Hematopoietic multipotent progenitor cell (in vitro differentiated cells): ENCODE data around the gene DOC2B. TPM values are rescaled to one million over a fixed set of nuclear protein-coding genes. Genes with fewer than 3 reads are reported as not detected.
A peak's percentile ranks its signal among the peaks of the same experiment; 100 is the strongest.

Experiments
- DNase-seq, 3 donors: peaks; one replicate each; pipeline ENCODE4 v3.0.0-alpha.2; 2011 to 2015; ENCODE audit warnings: low read depth in 2 of 3, low spot score in 2 of 3
- total RNA-seq: library from RNA; depleted of rRNA; stranded (reverse); fragments of >200 nt; gene quantifications from one replicate; pipeline ENCODE4 v1.2.3, GENCODE V29; 2012

The DOC2B gene
- total RNA-seq, 1 donor: 1.1 TPM

DNA sequence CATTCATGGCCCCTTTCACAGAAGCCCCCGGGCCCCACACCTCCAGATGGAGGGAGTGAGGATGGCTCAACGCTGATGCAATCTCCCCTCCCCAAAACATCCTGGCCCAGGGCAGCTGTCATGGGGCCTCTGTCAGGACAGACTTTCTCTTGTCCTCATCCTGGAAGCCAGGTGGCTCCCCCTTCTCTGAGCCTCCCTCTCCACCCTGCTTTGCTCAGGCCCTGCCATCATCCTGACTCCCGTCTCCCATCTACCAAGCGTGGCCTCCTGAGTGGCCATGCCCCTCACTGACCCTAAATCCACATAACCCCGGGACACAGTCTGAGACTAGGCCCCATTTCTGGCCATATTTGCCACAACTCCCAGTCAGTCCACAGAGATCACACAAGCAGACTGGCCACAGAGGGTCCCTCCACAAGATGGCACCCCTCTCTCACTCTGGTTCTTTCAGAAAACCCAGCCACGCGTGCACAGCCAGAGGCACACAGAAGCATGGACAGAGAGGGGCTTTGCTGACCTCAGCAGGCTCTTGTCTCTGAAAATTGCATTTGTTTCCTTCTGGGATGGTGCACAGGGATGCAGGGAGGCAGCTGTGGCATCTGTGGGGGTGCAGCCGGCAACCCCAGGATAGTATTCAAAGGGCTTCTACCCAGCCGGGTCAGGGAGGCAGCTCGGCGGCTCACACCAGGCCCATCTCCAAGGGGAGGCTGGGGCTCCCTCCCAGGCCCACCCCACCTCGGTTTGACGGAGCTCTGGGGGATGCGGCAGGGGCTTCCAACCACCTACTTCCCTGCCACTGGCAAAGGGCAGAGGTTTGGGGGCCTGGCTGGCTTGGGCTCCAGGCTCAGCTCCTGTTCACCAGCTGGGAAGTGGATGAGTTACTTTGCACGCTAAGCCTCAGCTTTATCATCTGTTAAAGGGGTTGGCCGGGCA is 16.9 kb downstream of the DOC2B start:
- peak in 2 of 3 donors; percentile 56 to 81 for DNase-seq

DNA sequence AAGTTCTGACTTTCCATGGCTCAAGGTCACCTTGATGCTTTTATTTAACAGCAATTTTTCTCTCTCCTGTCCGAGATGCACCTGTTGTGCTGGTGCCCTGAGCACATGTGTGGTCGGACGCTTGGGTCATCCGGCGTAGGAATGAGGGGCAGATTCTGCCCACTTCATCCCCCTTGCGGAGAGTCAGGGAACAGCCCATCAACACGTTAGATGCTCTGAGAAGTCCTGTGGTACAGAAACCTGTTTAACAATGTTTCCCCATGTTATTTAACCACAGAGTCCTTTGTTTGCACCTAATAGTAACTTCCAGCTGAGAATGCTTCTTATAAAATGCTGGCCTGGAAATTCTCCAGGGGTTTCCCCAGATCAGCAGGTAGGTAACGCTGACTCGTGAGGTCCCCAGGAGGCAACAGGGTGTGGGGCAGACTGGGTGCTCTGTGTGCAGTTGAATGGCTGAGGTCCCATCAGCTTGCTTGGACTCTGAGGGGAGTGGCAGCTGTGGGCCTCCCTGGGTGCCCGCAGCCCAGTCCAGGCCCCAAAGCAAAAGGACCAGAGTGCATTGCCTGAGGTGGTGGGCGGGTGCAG is 17.8 kb downstream of the DOC2B start:
- DNase-seq: no peak

- no peak for DNase-seq
Observed at GRCh38 chr17:162689-163088, 18.8 kb downstream of the DOC2B start.

DNA sequence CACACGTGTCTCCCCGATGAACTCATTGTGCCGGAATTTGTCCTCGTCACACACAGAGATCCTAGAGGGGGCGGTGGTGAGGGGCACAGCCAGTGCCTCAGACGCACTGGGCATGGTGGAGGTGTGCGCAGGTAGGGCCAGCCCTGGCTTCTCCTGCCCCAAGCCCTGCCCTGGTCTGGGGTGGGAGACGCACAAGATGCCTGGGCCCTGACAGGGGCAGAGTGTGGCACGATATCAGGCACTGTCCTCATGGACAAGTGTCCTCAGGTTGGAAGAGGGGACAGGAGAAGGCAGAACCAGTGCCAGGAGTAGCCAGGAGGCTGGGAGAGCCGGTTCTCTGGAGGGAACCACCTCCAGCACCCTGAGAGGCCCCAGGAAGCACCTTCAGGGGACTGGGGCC is 20.0 kb downstream of the DOC2B start:
- no peak for DNase-seq

GRCh38 chr17:160336-160735 is 21.1 kb downstream of the DOC2B start:
- DNase-seq: no peak

- DNase-seq: no peak
Observed at GRCh38 chr17:159609-160008, 21.8 kb downstream of the DOC2B start.

DNA sequence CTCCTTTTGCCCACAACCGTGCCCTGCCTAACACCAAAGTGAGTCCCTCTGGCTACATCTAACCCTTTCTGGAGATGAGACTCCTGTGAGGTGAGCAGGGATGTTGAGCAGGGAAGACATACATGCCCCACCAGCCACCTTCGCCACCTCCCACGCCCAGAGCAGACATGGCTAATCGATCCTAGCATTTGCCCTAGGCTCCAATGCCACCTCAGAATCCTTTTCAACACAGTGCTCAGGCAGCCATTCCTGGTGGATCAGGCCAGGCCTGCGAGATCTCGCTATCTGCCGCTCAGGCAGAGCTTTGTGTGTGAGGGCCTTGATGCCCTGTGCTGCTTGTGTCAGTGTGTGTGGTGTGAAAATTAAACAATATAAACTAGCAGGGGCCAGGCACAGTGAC is 23.1 kb downstream of the DOC2B start:
- DNase-seq: no peak

DNA sequence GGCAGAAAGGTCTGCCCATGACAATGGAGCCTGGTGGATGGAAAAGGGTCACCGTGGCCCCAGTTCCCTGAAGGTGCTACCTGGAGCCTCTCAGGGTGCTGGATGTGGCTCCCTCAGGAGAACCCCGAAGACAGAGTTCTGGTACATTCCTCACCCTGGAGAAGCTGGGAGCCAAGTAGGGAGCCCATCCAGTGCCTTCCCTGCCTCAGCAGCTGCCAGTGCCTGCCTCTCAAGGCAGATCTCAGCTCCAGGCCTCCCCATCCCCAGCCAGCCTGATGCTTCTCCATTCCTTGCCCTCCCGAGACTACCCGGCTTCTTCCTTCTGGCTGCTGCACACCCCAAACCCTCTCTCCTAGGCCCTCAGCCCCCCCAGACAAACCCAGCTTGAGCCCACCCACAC is 23.5 kb downstream of the DOC2B start:
- DNase-seq: no peak

DNA sequence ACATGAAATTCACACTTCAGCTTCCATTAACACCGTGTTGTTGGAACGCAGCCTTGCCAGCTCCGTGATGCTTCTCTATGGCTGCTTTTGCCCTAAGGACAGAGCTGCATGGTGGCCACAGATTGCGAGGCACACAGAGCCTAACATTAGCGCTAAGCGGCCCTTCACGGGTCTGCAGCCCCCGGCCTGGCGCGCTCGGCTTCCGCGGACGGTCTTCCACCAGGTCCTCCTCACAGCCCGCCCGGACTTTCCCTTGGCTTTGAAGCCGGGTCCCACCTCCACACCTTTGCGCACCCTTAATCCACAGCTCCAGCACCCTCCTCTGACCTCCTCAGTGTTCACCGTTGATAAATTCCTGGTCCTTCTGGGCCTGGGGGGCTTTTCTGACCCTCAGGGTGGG is 24.5 kb downstream of the DOC2B start:
- DNase-seq: no peak

DNA sequence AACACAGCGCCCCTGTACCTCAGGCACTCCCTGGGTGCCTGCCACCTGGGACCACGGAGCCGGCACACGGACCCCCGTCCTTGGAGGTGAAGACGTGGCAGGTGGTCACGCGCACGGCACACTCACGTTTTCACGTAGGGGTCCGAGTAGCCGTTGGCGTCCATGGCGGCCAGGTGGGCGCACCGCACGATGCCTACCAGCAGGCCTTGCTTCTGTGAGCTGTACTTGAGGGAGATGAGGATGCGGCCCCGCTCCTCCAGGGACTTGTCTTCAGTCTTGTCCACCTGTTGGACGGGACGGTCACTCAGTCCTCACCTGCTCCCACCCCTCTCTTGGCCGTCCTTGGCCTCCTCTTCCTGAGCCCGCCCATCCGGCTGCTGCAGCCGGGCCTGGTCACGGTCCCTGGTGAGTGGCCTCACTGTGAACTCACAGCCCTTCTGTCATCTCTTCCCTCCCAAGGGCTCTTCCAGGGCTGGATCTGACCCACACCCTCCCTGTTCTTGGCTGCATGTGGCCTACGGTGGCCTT is 25.3 kb downstream of the DOC2B start:
- DNase-seq: no peak

DNA sequence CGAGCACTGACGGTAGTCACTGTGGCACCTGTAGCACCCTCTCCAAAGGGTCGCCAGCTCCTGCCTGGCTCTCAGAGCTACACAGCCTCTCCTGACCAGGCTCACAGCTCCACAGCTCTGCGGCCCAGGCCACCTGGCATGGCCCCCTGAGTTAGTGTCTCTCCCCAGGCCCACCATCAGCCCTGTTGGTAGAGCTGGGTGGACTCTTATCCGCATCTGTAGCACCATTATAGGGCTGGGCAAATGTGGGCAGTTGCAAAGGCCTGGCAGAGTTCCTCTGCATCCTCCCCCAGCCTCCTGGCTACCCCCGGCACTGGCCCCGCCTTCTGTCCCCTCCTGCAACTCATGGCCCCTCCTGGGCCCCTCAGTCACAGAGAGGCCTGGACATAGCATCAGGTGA is 25.9 kb downstream of the DOC2B start:
- DNase-seq: no peak

DNA sequence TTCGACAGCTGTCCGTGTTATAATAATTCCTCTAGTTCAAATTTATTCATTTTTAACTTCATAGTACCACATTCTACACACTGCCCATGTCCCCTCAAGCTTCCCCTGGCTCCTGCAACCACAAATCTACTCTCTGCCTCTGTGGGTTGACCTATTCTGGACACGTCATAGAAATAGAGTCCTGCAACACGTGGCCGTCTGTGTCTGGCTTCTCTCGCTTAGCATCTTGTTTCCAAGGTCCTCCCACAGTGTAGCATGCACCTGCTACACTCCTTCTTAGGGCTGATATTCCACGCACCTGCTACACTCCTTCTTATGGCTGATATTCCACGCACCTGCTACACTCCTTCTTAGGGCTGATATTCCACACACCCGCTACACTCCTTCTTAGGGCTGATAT is 27.6 kb downstream of the DOC2B start:
- DNase-seq: no peak

DNA sequence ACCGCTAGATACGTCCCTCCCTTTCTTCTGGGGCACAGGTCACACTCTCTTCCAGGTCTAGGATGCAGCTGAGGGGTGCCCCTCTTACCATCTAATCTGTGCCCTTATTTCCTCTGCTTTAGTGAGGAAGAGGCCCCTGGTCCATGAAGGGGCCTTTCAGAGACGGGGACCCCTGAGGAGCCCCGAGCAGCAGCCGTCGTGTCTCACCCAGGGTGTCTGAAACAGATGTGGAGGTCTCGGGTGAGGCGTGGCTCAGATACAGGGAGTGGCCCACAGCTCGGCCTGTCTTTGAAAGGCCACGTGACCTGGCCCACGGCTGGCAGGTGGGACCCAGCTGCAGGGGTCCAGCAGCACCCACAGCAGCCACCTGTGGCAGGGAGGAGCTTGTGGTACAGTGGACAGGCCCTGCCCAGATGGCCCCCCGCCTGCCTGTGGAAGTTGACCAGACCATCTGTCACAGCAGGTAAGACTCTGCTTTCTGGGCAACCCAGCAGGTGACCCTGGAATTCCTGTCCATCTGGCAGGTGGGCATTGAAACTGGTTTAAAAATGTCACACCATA is 28.5 kb downstream of the DOC2B start:
- no peak for DNase-seq

- DNase-seq: no peak
Observed at GRCh38 chr17:151886-152859, 29.3 kb downstream of the DOC2B start.

DNA sequence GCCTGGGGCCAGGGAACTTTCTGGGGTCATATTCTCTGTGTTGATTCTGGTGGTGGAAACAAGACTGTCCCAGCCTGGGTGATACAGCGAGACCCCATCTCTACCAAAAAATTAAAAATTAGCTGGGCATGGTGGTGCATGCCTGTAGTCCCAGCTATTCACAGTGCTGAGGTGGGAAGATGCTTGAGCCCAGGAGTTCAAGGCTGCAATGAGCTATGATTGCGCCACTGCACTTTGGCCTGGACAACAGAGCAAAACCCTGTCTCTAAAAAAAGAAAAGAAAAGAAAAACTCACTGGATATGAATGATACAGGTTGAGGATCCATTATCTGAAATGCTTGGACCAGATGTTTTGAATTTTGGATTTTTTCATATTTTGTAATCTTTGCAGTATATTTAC is 30.4 kb downstream of the DOC2B start:
- no peak for DNase-seq

DNA sequence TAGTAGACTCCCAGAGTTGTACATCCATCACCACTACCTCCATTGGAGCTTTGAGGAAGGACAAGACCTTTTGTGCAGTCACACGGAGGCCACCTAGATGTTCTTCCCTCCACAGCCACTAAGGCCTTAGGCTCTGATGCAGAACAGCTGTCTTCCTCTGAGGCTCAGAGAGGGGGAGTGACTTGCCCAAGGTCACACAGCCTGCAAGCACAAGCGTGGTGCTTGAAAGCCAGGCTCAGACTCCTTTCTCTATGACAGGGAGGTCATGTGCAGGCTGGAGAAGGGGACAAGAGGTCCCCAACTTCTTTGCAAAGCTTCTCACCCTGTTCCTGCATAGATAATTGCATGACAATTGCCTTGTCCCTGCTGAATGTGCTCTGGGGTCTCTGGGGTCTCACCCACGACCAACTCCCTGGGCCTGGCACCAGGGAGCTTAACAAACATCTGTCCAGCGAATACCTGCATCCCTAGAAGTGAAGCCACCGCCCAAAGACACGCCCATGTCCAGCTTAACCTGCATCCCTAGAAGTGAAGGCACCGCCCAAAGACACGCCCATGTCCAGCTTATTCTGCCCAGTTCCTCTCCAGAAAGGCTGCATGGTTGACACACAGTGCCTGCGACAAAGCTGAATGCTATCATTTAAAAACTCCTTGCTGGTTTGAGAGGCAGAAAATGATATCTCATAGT is 31.4 kb downstream of the DOC2B start:
- no peak for DNase-seq

GRCh38 chr17:149231-149630 is 32.2 kb downstream of the DOC2B start:
- DNase-seq: no peak

DNA sequence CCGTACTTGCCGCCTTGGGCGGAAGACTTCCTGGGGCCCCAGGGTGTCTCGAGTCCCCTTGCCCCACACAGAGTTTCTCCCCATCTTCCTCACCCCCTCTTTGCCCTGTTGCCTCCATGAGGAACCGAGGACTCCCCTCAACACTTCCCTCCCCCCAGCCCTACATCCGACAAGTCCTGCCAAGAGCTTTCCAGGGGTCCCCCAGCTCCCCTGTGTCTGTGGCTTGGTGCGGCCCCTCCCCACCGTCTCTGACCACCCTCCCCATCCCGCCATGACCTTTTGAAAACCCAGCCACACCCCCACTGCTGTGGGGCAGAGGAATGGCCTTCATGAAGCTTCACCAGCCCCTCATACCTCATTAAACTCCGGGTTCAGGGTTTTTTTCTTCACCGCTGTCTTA is 32.7 kb downstream of the DOC2B start:
- no peak for DNase-seq

GRCh38 chr17:147796-148740 is 33.4 kb downstream of the DOC2B start:
- DNase-seq: no peak
